Suprapubic skin (tissue), 4 donors: ENCODE measurements around the gene MET.

ENCODE experiments used
- CTCF ChIP-seq, 2 donors: fragments of 200-600 bp in 1 of 2; fragments of 450-650 bp in 1 of 2; sonication (generic) in 1 of 2; IDR thresholded peaks; one replicate each; pipeline ENCODE4 v1.5.1; 2016 to 2019; ENCODE audit warnings: antibody characterized with exemption in 2 of 2, mild to moderate bottlenecking in 1 of 2, moderate library complexity in 1 of 2
- EP300 ChIP-seq: sonication (generic); formaldehyde crosslinking; IDR thresholded peaks from one replicate; pipeline ENCODE4 v1.6.1; 2017; ENCODE audit warnings: antibody characterized with exemption
- POLR2A ChIP-seq, 2 donors: fragments of 450-650 bp; IDR thresholded peaks; one replicate each; pipeline ENCODE4 v1.6.1; 2017; ENCODE audit warnings: antibody characterized with exemption in 2 of 2, mild to moderate bottlenecking in 2 of 2, moderate library complexity in 2 of 2
- POLR2AphosphoS5 ChIP-seq, 3 donors: sonication (generic); formaldehyde crosslinking; IDR thresholded peaks; one replicate each; pipeline ENCODE4 v1.6.1; 2017; ENCODE audit warnings: antibody characterized with exemption in 3 of 3

- no peak for TF ChIP-seq CTCF (IDR thresholded peaks at IDR 0.05)
- TF ChIP-seq POLR2A (IDR thresholded peaks at IDR 0.05) = no peak
- no peak for TF ChIP-seq POLR2AphosphoS5 (IDR thresholded peaks at IDR 0.05)
- TF ChIP-seq EP300 = no peak
These were observed 165.6 kb downstream of the MET start for GRCh38 chr7:116837586-116837985.
